ENCODE results near the gene NCKAP1.

GRCh38 chr2:183035954-183036669 lies 2.1 kb downstream of the NCKAP1 start:
- TF ChIP-seq PATZ1 (CRISPR knock-in tag; IDR thresholded peaks at IDR 0.05; ENCODE audit: borderline replicate concordance) (no peak), CSDC2 (CRISPR knock-in tag; IDR thresholded peaks at IDR 0.05) (no peak), ZFP30 (CRISPR knock-in tag; IDR thresholded peaks at IDR 0.05) (no peak), ISL1 (CRISPR knock-in tag; IDR thresholded peaks at IDR 0.05) (no peak), BACH2 (CRISPR knock-in tag; IDR thresholded peaks at IDR 0.05; ENCODE audit: borderline replicate concordance) (no peak), RARB (CRISPR knock-in tag; IDR thresholded peaks at IDR 0.05) (no peak), ZFP3 (CRISPR knock-in tag; IDR thresholded peaks at IDR 0.05) (no peak), PPARA (CRISPR knock-in tag; IDR thresholded peaks at IDR 0.05; ENCODE audit: borderline replicate concordance) (no peak), GLIS3 (CRISPR knock-in tag; IDR thresholded peaks at IDR 0.05) (no peak), ARNTL (CRISPR knock-in tag; IDR thresholded peaks at IDR 0.05; ENCODE audit: borderline replicate concordance, low read depth) (no peak), TCF4 (CRISPR knock-in tag; IDR thresholded peaks at IDR 0.05; ENCODE audit: borderline replicate concordance) (no peak), POU6F1 (CRISPR knock-in tag; IDR thresholded peaks at IDR 0.05; ENCODE audit: borderline replicate concordance, low read depth) (no peak), ZNF70 (CRISPR knock-in tag; IDR thresholded peaks at IDR 0.05) (no peak)
